HG03378 (cell line): ENCODE data around the gene SLK.

Source experiments
- ATAC-seq: cut with Tn5 transposase; IDR thresholded peaks from one replicate; pipeline ENCODE4 v1.9.1; 2021; ENCODE audit warnings: mild to moderate bottlenecking, moderate library complexity; ENCODE audit not compliant: unreplicated experiment

The SLK gene

DNA sequence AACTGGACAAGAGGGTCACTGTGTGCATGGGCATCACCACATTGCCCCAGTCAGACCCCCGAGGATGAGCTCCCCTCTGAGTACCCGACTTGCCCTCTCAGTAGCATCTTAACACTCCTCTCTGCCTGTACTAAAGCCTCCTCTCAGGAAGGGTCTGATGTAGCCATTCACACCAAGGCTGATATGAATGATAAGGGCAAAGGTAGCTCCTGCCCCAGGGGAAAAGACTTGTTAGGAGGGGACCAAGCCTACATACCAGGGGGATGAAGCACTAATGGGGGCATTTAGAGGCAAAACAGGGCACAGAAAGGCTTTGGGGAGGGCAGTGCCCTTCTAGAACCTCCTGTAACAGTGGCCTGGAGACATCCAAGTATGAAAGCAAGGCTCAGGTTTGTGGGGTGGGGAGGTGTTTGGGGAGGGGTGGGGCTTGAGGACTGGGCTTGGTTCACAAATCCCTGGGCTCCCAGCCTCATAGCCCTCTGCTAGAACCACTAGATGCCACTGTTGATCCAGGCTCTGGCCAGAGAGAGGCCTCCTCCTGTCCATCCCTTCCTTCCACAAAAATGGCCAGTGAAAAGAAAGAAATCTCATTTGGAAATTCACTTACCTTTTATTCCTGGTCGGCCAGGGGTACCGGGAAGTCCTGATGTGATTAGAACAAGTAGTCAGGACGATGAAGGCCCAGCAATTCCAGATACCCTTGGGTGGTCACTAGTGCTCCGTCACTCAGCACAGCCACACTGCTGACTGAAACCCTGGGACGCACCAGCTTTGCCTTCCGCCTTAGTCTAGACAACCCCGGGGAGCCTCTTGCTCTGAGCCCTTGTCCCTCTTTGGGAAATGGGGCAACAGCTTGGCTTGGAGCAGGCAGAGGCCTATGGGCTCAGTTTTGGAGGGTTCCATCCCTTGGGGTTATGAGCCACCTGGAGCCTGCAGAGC is 78.5 kb downstream of the SLK start:
- ATAC-seq: no peak

DNA sequence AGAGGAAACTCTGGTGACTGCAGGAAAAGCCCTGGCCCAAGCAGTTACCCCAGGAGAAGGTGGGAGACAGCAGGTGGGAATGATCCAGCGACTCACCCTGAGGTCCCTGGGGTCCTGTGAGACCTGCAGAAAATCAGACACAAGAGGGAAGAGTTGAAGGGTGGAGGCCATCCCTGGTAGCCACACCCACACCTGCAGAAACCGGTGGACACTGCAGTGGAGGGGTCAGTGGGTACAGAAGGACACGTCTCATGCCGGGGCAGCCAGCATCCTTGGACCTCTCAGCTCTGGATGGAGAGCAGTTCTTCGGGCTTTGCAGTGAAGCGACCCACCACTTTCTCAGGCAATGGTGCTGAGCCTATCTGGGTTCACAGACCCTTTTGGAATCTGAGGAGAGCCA is 79.7 kb downstream of the SLK start:
- ATAC-seq: no peak

DNA sequence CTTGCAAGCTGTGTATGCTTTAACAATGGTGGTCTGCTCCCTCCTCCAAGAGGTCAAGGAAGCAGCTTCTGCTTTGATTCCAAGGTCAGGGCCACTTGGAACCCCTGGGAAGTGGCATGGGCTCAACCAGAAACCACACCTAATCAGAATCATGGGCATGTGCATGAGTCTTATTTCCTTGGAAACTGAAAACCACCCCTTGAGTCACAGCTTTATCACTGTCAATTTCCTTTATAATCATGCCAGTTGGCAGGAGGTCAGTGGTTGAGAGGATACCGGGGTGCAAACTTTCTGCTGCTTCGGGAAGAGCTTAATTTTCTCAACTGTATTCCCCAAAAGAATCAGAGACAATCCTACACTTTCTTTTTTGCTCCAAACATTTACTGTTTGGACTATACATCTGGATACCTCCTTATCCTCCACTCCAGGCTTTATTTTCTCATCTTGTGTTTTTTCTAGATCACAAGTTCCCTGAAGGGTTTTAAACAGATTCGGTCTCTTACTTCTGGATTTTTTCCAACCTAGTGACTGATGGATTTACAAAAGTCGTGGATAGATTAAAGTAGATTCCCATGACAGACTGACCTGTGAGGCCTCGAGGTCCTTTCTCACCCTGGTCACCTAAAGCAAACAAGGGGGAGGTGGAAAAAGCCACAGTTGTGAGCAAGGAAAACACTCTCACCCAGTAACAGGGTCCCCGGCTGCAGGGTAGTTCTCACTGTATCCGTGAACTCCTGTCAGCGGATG is 82.7 kb downstream of the SLK start:
- ATAC-seq: no peak

DNA sequence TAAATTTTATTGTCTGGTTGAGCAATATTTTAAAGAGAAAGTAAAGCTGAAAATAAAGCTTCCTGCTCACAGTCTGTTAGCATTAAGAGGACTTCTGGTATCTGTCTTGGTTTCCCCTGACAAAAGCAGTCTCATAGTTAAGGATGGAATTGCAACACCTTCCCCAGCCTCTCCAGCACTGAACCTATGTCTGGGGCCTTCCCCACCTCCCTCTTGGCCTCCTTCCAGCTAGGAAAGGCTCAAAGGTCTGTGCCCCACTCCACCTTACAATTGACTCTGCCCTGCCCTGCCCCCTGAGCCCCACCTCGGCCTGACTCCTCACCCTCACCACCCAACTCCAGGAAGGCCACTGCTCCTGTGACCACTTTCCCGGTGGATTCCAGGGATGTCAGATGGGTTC is 85.5 kb downstream of the SLK start:
- ATAC-seq: no peak

DNA sequence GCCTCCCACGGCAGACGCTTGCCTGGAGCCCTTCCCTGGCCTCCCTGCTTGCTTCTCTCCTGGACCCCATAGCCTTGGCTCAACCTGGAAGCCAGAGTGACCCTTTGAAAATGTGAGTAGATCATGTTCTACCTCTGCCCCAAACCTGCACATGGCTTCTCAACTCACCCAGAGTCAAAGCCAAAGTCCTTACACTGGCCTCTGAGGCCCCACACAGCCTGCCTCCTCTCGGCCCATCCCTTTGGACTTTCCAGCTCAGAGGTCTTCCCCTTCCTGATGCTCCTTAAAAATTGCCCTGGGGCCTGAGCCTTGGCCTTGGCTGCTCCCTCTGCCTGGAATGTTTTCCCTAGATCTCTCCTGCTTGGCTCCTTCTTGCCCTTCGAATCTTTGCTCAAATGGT is 86.3 kb downstream of the SLK start:
- no peak for ATAC-seq

DNA sequence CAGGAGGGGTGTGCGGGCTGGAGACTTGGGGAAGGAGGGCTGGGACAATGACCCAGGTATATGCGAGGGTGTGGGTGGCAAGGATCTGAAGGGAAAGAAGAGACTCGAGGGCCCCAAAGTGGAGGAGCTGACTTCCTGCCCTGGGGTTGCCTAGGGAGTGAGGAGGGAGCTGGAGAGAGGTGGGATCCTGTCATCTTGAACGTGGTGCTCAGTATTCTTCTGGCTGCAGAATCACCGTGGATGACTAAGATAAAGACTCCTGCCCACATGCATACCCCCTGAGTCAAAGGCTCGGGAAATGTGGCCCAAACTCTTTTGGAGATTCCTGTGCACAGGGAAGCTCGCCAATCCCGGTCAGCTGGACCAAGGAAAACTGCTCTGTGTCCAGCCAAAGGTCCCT is 87.5 kb downstream of the SLK start:
- ATAC-seq: no peak

DNA sequence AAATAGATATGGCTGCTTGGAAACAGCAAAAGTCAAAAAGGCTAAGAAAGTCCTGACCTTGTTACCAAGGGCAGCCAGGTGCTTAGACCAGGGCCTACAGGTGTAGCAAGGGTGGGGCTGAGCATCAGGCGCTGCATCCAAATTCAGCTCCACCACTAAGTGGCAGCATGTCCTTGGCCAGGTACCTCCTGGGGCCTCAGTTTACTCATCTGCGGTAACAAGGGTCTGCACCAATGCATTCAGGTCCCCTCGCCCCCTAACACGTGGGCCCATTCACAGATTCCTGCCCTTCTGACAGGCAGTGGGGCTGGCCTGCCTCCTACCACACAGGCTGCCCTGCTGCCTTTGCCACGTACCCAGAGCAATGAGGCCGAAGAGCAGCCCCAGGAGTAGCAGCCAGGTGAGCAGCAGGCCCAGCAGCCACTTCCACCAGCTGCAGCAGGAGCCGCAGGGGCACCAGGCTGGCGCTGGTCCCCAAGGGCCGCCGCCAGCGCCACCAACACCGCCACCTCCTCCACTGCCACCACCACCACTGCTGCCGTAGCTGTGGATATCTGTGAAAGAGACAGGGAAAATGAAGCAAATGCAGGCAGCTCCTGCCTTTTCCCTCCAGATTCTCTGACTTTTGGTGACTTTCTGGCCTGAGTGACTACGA is 89.8 kb downstream of the SLK start:
- no peak for ATAC-seq

DNA sequence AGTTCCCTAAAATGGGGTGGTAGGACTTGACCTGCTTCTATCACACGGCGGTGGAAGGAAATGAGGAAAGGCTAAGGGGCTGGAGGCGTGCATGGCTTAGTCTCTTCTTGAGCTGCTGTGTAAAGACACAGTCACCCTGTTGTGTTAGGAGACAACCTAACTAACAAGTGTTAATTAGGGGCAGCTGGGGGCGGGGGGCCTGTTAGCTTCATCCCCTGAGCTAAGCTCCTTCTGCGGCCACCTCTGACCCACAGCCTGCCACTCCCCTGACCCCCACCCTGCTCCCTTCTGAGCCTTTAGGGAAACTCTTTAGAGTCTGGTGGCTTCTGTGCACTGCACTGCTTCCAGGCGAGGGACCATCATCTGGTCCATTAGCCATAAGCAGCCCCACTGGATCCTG is 90.8 kb downstream of the SLK start:
- no peak for ATAC-seq

DNA sequence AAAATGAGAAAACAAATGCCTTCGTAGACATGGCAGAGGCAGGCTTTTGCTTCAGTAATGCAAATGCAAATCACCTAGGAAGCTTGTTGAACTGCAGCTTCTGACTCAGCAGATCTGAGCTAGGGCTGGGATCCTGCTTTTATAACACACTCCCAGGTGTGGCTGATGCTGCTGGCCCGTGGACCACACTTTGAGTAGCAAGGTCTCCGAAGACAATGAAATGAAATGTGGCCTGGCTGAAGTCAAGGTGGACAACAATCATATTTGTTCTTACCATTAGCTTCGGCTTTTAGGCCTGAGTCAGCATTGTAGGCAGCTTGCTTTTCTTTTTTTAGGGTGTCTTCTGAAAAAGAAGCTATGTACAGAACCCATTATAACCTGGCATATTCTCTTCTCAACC is 92.4 kb downstream of the SLK start:
- ATAC-seq: no peak

DNA sequence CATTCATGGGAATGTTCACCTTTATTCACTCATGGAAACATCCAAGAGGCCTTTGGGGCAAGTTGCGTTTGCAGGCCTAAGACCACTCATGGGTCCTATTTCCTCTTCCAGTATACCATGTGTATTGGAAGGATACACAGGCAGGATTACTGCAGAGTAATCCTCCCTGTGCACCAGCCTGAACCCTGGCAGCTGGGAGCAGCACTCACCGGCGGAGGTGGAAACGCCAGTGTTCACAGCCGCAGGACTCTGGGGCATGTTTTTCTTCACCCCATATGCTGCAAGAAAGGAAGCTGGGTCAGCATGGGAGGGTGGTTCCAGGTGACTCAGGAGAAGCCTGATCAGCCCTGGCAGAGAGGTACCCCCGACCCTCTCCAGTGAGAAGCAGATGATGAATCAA is 94.3 kb downstream of the SLK start:
- ATAC-seq: no peak

DNA sequence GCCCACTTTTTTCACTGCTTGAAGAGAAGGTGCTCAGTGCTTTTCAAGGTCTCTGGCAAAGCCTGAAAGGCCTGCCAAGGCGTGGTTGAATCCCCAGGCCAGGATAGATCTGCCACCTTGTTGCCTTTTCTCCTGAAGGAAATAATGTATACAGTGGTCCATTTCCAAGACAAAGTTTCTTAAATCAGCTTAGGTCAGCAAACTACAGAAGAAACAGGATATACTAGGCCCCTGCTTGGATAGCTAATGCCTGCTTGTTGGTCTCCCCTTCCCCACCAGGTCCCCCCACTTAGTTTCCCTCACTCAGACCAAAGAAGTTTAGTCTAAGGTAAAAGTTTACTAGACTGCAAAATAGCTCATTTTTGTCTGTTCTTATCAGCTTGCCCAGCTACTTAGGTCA is 98.8 kb downstream of the SLK start:
- no peak for ATAC-seq

DNA sequence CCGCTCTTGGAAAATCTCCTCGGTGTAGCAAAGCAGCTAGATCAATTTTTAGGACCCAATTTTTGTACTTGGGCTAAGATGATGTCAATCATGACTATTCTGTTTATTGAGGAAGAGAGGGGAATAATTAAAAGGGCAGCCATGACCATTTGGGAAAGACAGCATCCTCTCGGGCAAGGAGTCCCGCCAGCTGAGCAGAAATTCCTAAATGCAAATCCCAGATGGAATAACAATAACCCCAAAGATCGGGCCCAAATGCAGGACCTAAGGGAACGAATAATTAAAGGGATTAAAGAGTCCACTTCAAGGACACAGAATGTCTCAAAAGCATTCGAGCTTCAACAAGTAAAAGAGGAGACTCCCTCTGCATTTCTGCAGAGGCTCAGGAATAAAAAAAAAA is 100.0 kb downstream of the SLK start:
- no peak for ATAC-seq

DNA sequence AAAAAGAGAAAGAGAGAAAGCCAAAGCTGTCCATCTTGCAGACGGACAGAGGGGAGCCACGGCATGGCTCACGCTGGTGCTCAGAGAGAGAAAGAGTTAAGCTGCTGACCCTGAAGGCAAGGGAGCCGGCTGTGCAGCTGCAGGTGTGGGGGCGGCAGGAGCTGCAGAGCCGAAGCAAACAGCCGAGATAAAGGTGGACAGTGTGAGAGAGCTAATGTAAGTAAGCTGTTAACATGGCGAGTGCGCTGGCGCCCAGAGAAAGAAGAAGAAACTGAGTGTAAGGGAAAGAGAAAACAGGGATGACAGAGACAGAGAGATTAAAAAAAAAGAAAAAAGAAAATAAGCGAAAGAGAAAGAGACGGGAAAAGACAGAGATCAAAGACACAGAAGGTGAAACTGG is 100.6 kb downstream of the SLK start:
- no peak for ATAC-seq

DNA sequence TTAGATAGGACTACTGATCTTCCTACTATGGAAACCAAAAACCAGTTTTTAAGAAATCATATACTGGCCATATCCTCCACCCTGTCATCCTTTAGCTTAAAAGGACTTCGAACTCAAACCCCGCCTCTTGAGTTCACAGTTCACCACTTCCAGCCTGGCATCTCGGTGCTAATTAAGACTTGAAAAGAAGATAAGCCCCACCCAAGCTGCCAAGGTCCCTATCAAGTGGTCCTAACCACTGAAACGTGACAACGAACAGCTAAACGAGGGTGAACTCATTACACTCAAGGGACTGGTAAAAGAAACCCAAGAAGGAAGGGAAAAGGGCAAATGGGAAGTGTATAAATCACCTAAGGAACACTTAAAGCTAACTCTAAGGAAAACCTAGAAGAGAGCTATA is 102.7 kb downstream of the SLK start:
- no peak for ATAC-seq

DNA sequence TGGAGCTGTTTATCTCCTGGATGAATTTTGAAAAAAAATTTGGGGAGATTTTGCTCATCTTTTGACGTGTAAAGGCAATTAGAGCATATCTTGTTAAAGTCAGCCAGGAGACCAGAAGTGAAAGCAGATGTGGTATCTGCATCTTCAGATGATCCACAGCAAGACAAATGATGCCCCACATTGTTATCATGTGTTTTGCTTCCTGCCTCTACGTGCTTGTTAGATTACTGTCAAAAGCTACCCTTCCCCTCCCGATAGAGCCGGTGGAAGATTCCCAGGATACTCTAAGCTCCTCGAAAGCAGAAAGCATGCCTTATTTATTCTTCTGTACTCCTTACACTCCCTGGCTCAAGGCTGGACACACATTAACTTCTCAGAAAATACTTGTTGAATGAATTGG is 105.8 kb downstream of the SLK start:
- ATAC-seq: no peak

DNA sequence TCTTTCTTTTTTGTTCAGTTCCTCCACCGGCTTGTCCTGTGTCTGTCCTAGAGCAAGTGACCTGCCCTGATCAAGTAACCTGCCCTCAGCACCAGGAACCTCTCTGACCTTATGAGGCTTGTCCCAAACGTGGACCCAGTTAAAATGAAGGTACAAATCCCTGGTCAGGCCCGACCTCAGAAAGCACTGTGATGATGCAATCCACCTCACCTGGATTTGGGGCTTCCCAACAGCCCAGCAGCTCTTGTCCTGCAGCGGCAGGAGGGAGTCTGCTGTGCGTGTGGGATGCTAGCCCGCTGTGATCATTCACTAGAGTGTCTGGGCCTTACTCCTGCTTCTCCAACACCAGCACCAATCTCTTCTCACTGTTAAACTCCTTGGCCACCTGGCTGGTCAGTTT is 107.6 kb downstream of the SLK start:
- ATAC-seq: no peak

DNA sequence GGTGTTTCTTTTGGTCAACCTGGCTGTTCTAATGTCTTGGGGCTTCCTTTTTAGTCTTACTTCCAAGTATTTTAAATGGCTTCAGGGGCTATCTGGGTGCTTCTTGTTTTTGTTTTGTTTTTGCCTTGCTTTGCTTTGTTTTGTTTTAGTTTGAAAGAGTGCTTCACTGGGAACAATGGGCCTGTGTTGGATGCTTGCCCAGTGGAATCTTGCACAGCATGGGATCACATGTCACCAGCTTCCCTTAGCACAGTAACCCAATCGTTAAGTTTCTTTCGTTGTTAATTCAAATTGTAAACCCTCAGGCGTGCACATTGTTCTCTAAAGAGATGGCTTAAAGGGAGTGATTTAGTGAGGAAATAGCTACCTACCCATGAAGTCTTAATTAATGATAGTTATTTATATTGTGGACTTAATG is 109.8 kb downstream of the SLK start:
- no peak for ATAC-seq

DNA sequence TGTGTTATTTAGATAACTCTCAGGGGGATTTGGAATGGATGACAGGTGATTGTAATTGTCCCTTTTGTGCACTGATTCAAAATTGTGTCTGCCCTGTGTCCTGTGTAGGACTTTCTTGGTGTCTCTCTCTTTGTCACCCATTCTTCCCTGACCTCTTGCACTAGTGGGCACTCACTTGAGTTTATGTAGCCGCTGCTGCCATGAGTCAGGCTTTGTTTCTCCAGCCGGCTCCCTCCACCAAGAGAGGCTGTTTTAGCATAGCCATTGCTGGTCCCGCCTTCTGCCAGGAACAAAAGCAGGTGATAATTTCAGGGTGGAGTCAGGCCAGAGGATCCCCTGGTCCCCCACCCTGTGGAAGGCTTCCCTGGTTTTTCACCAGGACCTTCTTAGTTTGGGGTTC is 110.3 kb downstream of the SLK start:
- ATAC-seq: no peak

DNA sequence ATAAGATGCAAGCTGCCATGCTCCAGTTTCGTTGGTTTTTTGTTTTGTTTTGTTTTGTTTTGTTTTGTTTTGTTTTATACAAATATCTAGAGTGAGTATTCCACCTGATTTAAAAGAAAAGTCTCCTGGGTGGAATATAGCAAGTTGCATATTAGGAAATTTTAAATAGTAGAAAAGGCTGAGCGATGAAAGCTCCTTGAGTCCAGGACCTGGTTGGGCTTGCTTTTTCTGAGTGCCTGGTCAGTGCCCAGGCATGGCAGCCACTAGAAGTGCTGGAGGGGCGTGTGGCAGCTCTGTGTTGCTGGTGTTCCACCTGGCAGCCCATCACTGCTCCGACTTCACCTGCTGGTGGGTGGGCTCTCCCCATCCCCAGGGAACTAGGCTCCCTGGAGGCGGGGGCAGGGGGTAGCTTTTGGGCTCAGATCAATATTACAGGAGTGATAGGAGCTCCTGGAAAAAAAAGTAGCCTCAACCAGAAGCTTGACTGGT is 110.8 kb downstream of the SLK start:
- ATAC-seq: no peak
